GM19193 (cell line): Measurements from ENCODE around the gene VEGFB.

ENCODE experiments used
- POLR2A ChIP-seq: IDR thresholded peaks from 4 replicates; pipeline ENCODE4 v1.6.1; 2011; ENCODE audit not compliant: insufficient read depth, insufficient read length; ENCODE audit errors: extremely low read depth

The VEGFB gene

GRCh38 chr11:64233913-64234586 lies at the start of gene VEGFB:
Gene VEGFB (plus strand): TSS chr11:64234584. CDS start chr11:64234834, 250 bp downstream.
- no peak for TF ChIP-seq POLR2A

GRCh38 chr11:64185175-64185692 lies 49.1 kb upstream of the VEGFB start:
- TF ChIP-seq POLR2A: peak; percentile 99

- TF ChIP-seq POLR2A: no peak
Observed at GRCh38 chr11:64185693-64186491, 48.5 kb upstream of the VEGFB start, which contains the start of gene STIP1. Gene STIP1 (plus strand): TSS chr11:64186171. CDS start chr11:64186262, 91 bp downstream.

GRCh38 chr11:64186492-64187165 lies 47.8 kb upstream of the VEGFB start:
- TF ChIP-seq POLR2A: no peak

GRCh38 chr11:64192434-64192833 lies 42.0 kb upstream of the VEGFB start:
- no peak for TF ChIP-seq POLR2A

GRCh38 chr11:64196626-64197025 lies 37.8 kb upstream of the VEGFB start:
- TF ChIP-seq POLR2A: no peak

- TF ChIP-seq POLR2A: no peak
Observed at GRCh38 chr11:64198511-64198910, 35.9 kb upstream of the VEGFB start.

GRCh38 chr11:64201543-64201942 lies 32.8 kb upstream of the VEGFB start:
- no peak for TF ChIP-seq POLR2A

GRCh38 chr11:64202992-64203391 lies 31.4 kb upstream of the VEGFB start:
- TF ChIP-seq POLR2A: no peak

GRCh38 chr11:64203421-64204079 lies 30.8 kb upstream of the VEGFB start:
- TF ChIP-seq POLR2A: no peak

- TF ChIP-seq POLR2A: no peak
Observed at GRCh38 chr11:64204080-64204440, 30.3 kb upstream of the VEGFB start.

GRCh38 chr11:64204464-64204989 lies 29.9 kb upstream of the VEGFB start:
- TF ChIP-seq POLR2A: no peak

GRCh38 chr11:64206457-64207255 lies 27.7 kb upstream of the VEGFB start, which contains the start of gene FERMT3:
Gene FERMT3 (plus strand): TSS chr11:64206721. CDS start chr11:64207365, 644 bp downstream.
- TF ChIP-seq POLR2A: peak; percentile 71
